Liver (tissue), 3 donors: ENCODE measurements around the gene GARIN1A.
A peak's percentile ranks its signal among the peaks of the same experiment; 100 is the strongest.
"Not testable (repeated sequence)": the region's sequence is repeated elsewhere in the genome, so short reads cannot be mapped to it uniquely, and the experiment has no call there.

ENCODE experiments used
- CTCF ChIP-seq: fragments of 150-350 bp; IDR thresholded peaks from 2 replicates; pipeline ENCODE4 v1.5.1; 2017; ENCODE audit warnings: improper control_type of control experiment, low read depth, low read length; ENCODE audit not compliant: missing input control
- EGR1 ChIP-seq, 2 donors: IDR thresholded peaks; 2 replicates each; pipeline ENCODE4 v1.6.1; 2016 to 2018; ENCODE audit warnings: antibody characterized with exemption in 2 of 2, low read depth in 2 of 2
- FOXA1 ChIP-seq: IDR thresholded peaks from 2 replicates; pipeline ENCODE4 v1.6.1; 2016; ENCODE audit warnings: antibody characterized with exemption
- FOXA2 ChIP-seq: IDR thresholded peaks from 2 replicates; pipeline ENCODE4 v1.6.1; 2016; ENCODE audit warnings: antibody characterized with exemption
- GABPA ChIP-seq, 2 donors: IDR thresholded peaks in 1 of 2; conservative IDR thresholded peaks in 1 of 2; 2 replicates each; pipeline ENCODE4 v1.6.1; 2016; ENCODE audit warnings: antibody characterized with exemption in 2 of 2, mild to moderate bottlenecking in 1 of 2, moderate library complexity in 1 of 2
- JUND ChIP-seq, 2 donors: IDR thresholded peaks; 2 replicates each; pipeline ENCODE4 v1.6.1; 2016; ENCODE audit warnings: antibody characterized with exemption in 2 of 2
- MAX ChIP-seq: IDR thresholded peaks from 2 replicates; pipeline ENCODE4 v1.6.1; 2016; ENCODE audit warnings: antibody characterized with exemption
- RAD21 ChIP-seq, 2 donors: IDR thresholded peaks; 2 replicates each; pipeline ENCODE4 v1.6.1; 2016; ENCODE audit warnings: antibody characterized with exemption in 2 of 2, mild to moderate bottlenecking in 2 of 2
- REST ChIP-seq: IDR thresholded peaks from 2 replicates; pipeline ENCODE4 v1.6.1; 2016; ENCODE audit warnings: antibody characterized with exemption, mild to moderate bottlenecking
- RXRA ChIP-seq, 2 donors: IDR thresholded peaks; 2 replicates each; pipeline ENCODE4 v1.6.1; 2017 to 2018; ENCODE audit warnings: antibody characterized with exemption in 2 of 2, mild to moderate bottlenecking in 1 of 2
- TAF1 ChIP-seq: conservative IDR thresholded peaks from 2 replicates; pipeline ENCODE4 v1.6.1; 2016; ENCODE audit warnings: antibody characterized with exemption, mild to moderate bottlenecking
- YY1 ChIP-seq: IDR thresholded peaks from 2 replicates; pipeline ENCODE4 v1.6.1; 2016; ENCODE audit warnings: antibody characterized with exemption, mild to moderate bottlenecking
- ZBTB33 ChIP-seq: IDR thresholded peaks from 2 replicates; pipeline ENCODE4 v1.6.1; 2016; ENCODE audit warnings: antibody characterized with exemption
- donor health status: healthy.
- donor health status: healthy.

GRCh38 chr7:128633915-128634314, 38.2 kb upstream of the GARIN1A start:
- not testable (repeated sequence) for TF ChIP-seq TAF1; CTCF; GABPA (IDR thresholded peaks at IDR 0.05 in 1 of 2, conservative IDR thresholded peaks at IDR 0.05 in 1 of 2); FOXA1; JUND (IDR thresholded peaks at IDR 0.05); ZBTB33; YY1; EGR1 (IDR thresholded peaks at IDR 0.05; ENCODE audit: low read depth in 2 of 2); MAX; RAD21 (IDR thresholded peaks at IDR 0.05); RXRA (IDR thresholded peaks at IDR 0.05); FOXA2
- TF ChIP-seq REST = peak; percentile 90
